Peyer's patch (tissue), 4 donors: Measurements from ENCODE around the gene CCDC9B. TPM values are rescaled to one million over a fixed set of nuclear protein-coding genes. Genes with fewer than 3 reads are reported as not detected.

Experiments used
- DNase-seq, 3 donors: peaks; one replicate each; pipeline ENCODE4 v3.0.0-alpha.2; 2017 to 2019
- H3K27ac ChIP-seq, 4 donors: fragments of 200-600 bp; sonication (generic); one replicate each; pipeline ENCODE4 v1.5.1; 2016 to 2019
- H3K27me3 ChIP-seq, 2 donors: fragments of 200-600 bp; sonication (generic); one replicate each; pipeline ENCODE4 v1.5.1; 2019
- H3K36me3 ChIP-seq, 3 donors: fragments of 200-600 bp; sonication (generic); one replicate each; pipeline ENCODE4 v1.5.1; 2016 to 2019
- H3K4me1 ChIP-seq, 4 donors: fragments of 200-600 bp; sonication (generic); one replicate each; pipeline ENCODE4 v1.5.1; 2016 to 2019
- H3K4me3 ChIP-seq, 4 donors: fragments of 200-600 bp; sonication (generic); 1 replicate in 3 of 4; 2 replicates in 1 of 4; pipeline ENCODE4 v1.5.1; 2016 to 2019; ENCODE audit warnings: mild to moderate bottlenecking in 1 of 4
- H3K9me3 ChIP-seq, 4 donors: fragments of 200-600 bp; sonication (generic); one replicate each; pipeline ENCODE4 v1.5.1; 2016 to 2019; ENCODE audit warnings: mild to moderate bottlenecking in 1 of 4
- POLR2A ChIP-seq, 2 donors: fragments of 450-650 bp; IDR thresholded peaks; one replicate each; pipeline ENCODE4 v1.5.1; 2017; ENCODE audit warnings: antibody characterized with exemption in 2 of 2, mild to moderate bottlenecking in 2 of 2, moderate library complexity in 2 of 2
- total RNA-seq, 4 donors: library from RNA; depleted of rRNA; stranded (reverse); fragments of >200 nt; gene quantifications; one replicate each; pipeline ENCODE4 v1.1.0, GENCODE V29; 2016
- TF ChIP-seq, protein P1 (sequence below), 6 experiments: fragments of 450-650 bp in 4 of 6; fragments of 200-600 bp in 2 of 6; sonication (generic) in 1 of 6; IDR thresholded peaks; one replicate each; pipeline ENCODE4 v1.5.1; 2017 to 2019; ENCODE audit warnings: antibody characterized with exemption in 6 of 6, mild to moderate bottlenecking in 3 of 6, moderate library complexity in 1 of 6

Gene CCDC9B
- total RNA-seq, 4 donors from 2014 or later = 14.4 to 55.6 (median 37.7) TPM

DNA sequence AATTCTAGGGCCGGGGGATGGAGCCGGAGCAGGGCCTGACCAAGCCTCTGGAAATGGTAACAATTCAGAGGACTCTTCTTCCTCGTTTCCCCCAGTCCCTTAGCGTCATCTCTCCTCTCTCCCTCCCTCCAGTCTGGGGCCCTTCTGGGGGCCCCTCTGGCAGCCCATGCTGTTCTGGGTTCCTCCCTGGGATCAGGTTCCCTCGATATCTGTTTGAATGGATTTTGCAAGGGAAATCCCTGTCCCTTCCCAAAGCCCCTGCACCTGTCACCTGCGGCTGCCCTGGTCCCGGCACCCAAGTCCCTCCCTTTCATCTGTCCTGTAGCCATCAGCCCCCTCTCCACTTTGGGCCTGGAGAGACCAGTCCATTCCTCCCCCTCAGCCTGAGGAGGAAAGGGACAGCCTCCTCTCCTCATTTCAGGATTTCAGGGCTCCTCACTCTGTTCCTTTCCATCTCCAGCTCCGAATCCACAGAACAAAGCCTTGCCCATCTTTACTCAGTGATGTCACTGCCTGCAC, 31.3 kb downstream of the CCDC9B start:
- Histone ChIP-seq H3K36me3 (no peaks in the 10 kb centered on the region), H3K27ac (peak overlapping the region in 2 of 4 donors; percentile 83 to 92), H3K9me3 (no peaks in the 10 kb centered on the region), H3K4me1 (peaks cover 0 to 17% (median 9%) of the 10 kb centered on the region in 4 donors), H3K27me3 (no peaks in the 10 kb centered on the region), H3K4me3 (no peak overlapping the region)
- no peak for TF ChIP-seq POLR2A (IDR thresholded peaks at IDR 0.05)
- TF ChIP-seq, protein P1, sequence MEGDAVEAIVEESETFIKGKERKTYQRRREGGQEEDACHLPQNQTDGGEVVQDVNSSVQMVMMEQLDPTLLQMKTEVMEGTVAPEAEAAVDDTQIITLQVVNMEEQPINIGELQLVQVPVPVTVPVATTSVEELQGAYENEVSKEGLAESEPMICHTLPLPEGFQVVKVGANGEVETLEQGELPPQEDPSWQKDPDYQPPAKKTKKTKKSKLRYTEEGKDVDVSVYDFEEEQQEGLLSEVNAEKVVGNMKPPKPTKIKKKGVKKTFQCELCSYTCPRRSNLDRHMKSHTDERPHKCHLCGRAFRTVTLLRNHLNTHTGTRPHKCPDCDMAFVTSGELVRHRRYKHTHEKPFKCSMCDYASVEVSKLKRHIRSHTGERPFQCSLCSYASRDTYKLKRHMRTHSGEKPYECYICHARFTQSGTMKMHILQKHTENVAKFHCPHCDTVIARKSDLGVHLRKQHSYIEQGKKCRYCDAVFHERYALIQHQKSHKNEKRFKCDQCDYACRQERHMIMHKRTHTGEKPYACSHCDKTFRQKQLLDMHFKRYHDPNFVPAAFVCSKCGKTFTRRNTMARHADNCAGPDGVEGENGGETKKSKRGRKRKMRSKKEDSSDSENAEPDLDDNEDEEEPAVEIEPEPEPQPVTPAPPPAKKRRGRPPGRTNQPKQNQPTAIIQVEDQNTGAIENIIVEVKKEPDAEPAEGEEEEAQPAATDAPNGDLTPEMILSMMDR (IDR thresholded peaks at IDR 0.05) = no peak
- peak in 1 of 3 donors; percentile 34 for DNase-seq

DNA sequence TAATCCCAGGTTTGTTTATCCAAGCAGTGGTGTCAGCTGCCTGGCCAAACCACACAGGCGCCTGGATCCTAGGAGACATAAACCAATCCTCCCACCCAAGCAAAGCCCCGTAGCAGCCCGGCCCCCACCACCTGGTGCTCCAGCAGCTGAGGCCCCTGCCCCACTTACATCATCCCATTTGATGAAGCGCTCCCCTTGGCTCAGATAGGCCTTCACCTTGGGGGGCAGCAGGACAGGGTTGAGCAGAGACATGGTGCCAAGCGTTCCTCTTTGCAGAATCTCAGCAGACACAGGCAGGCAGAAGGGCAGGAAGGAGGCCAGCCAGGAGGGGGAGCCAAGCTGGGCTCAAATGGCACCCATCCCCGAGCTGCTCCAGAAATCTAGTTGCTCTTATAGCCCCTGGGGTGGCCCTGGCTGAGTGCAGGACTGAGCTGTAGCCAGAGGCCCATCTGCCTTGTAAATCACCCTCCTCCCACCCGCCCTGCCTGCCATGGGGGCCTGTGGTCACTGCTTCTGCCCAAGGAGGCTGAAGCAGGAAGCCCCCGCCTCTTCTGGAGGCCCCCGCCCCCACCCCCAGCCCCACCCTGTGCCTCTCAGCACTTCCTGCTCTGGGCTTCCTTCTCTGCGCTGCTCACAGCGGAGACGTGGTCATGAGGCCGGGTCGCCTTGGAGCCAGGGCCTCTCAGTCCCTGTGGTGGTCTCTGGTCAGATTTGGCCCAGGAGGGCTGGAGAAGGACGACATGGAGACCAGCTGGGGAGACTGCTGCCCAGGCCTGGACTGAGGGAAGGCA, 33.1 kb downstream of the CCDC9B start, which contains the start of gene PLCB2:
Gene PLCB2 (minus strand): TSS at position 515 of the 791 bp plus-strand sequence. CDS start 263 bp downstream, at position 252.
- Histone ChIP-seq H3K36me3 (no peaks in the 10 kb centered on the region), H3K4me3 (peak within 1 kb of the TSS; percentile 36 to 58 (median 50)), H3K9me3 (no peaks in the 10 kb centered on the region), H3K27ac (peak within 1 kb of the TSS; percentile 83 to 92 (median 86)), H3K27me3 (no peaks in the 10 kb centered on the region), H3K4me1 (peaks cover 0 to 12% (median 7%) of the 10 kb centered on the region in 4 donors)
- DNase-seq = peak; percentile 65 to 82 (median 74)
- TF ChIP-seq, protein P1 (IDR thresholded peaks at IDR 0.05) = peak in 4 of 6 experiments; percentile 16 to 42 (median 18)
- no peak for TF ChIP-seq POLR2A (IDR thresholded peaks at IDR 0.05)

DNA sequence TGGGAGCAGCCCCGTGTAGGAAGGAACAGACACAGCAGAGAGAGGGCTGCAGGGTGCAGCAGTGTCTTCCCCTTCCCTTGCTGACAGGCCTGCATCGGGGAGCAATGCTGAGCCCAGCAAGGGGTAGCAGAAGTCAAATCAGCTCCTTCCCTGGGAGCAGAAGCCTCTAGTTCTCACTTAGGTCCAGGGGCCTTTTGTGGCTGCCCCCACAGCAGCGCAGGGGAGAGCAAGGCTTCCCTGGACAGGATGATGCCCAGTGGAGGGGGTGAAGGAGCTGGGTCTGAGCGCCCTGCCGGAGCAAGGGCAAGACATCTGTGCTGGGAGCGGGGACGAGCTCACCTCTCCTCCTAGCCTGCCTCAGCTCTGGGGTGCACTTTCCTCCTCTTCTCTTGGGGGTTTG, 33.8 kb downstream of the CCDC9B start:
- DNase-seq = peak in 1 of 3 donors; percentile 35
- H3K27me3 ChIP-seq = no peaks in the 10 kb centered on the region
- H3K4me1 ChIP-seq = peaks cover 0 to 12% (median 7%) of the 10 kb centered on the region in 4 donors
- H3K27ac ChIP-seq = peak overlapping the region; percentile 83 to 92 (median 86)
- H3K36me3 ChIP-seq = no peaks in the 10 kb centered on the region
- H3K9me3 ChIP-seq = no peaks in the 10 kb centered on the region
- H3K4me3 ChIP-seq = peak overlapping the region; percentile 36 to 58 (median 50)
- TF ChIP-seq POLR2A (IDR thresholded peaks at IDR 0.05) = no peak
- TF ChIP-seq, protein P1 (IDR thresholded peaks at IDR 0.05) = no peak

DNA sequence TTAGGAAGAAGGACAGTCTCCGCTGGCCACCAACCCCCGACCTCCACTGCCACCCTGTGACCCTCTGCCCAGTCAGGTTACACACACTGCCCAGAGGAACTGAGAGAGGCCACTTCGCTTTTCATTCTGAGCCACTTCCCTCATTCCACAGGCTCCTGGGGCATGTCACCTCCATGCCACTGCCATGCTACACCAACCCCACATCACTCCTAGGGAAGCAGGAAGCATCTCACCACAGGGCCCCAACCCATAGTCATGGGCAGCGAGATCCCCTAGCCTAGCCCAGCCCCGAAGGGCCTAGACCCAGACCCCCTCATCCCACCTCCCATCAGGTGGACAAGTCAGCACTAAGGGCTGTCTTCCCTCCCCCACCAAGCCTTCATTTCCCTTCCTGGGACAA, 34.4 kb downstream of the CCDC9B start:
- H3K9me3 ChIP-seq = no peaks in the 10 kb centered on the region
- TF ChIP-seq POLR2A (IDR thresholded peaks at IDR 0.05) = no peak
- TF ChIP-seq, protein P1 (IDR thresholded peaks at IDR 0.05) = no peak
- H3K4me1 ChIP-seq = peaks cover 0 to 12% (median 7%) of the 10 kb centered on the region in 4 donors
- H3K27me3 ChIP-seq = no peaks in the 10 kb centered on the region
- DNase-seq = no peak
- H3K27ac ChIP-seq = peak overlapping the region in 3 of 4 donors; percentile 83 to 92 (median 86)
- H3K4me3 ChIP-seq = peak overlapping the region; percentile 36 to 58 (median 50)
- no peaks in the 10 kb centered on the region for H3K36me3 ChIP-seq

DNA sequence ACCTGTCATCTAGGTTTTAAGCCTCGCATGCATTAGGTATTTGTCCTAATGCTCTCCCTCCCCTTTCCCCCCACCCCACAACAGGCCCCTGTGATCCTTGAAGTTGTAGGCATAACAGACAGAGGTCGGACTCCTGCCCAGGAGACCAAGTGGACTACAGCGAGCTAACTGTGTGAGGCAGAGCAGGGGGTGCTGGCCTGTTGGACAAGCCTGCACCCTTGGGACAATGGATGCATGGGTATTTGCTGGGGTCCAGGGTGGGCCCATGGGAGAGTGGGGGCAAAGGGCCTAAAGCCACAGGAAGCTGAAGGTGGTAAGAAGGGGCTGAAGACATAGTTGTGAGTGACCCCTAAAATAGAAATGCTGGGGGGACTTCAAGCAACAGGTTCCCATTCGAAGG, 35.5 kb downstream of the CCDC9B start:
- no peak overlapping the region for H3K4me3 ChIP-seq
- H3K36me3 ChIP-seq = no peaks in the 10 kb centered on the region
- no peak for DNase-seq
- TF ChIP-seq, protein P1 (IDR thresholded peaks at IDR 0.05) = no peak
- no peaks in the 10 kb centered on the region for H3K9me3 ChIP-seq
- H3K27me3 ChIP-seq = no peaks in the 10 kb centered on the region
- no peak overlapping the region for H3K27ac ChIP-seq
- peaks cover 0 to 12% (median 7%) of the 10 kb centered on the region in 4 donors for H3K4me1 ChIP-seq
